Stimulated activated CD8-positive, alpha-beta memory T cell treated with anti-CD3 and anti-CD28 coated beads, Interleukin-15, amount 100 ng/mL, for 1 hour (primary cell): Measurements from ENCODE around the gene CDK8.
"Not testable (repeated sequence)": the region's sequence is repeated elsewhere in the genome, so short reads cannot be mapped to it uniquely, and the experiment has no call there.

ENCODE experiments used
- DNase-seq: peaks from one replicate; pipeline ENCODE4 v3.0.0-alpha.2; 2020; ENCODE audit warnings: low read depth

Gene CDK8

DNA sequence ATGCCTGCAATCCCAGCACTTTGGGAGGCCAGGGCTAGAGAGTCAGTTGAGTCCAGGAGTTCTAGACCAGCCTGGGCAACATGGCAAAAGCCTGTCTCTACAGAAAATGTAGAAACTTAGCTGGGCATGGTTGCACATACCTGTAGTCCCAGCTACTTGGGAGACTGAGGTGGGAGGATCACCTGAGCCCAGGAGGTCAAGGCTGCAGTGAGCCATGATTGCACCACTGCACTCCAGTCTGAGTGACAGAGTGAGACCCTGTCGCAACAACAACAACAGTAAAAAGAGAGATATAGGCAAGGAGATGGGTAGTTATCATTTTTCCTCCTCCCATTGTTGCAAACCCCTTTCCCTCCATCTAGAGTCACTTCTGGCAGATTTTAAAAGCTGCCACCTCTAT lies 62.2 kb downstream of the CDK8 start:
- not testable (repeated sequence) for DNase-seq

DNA sequence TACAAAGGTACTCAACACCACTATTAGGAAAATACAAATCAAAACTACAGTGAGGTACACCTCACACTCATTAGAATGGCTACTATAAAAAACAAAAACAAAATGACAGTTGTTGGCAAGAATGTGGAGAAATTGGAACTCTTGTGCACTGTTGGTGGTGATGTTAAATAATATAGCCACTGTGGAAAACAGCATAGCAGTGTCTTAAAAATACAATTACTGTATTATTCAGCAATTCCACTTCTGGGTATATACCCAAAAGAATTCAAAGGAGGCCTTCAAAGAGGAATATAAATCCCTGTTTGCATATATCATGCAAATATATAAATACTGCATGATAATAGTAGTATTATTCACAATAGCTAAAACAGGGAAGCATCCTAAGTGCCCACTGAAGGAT lies 66.8 kb downstream of the CDK8 start:
- no peak for DNase-seq

- no peak for DNase-seq
Observed at GRCh38 chr13:26323127-26323526, 69.2 kb downstream of the CDK8 start.

DNA sequence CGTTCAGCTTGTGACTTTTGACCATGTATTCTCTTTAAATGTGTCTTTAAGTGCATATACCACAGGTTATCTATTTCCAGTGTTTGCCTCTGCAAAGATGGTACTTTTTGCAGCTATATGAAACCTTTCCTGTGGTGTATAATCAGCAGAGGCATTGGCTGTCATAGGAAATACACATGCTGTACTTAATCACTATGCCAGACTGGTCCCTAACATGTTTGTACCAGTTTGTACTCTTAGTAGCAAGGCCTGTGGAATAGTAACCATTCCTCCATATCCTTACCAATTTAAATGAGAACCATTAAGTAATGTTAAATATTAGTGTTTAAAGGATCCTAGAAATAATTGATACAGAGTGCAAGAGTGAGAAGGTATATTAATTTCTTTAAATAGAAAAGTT lies 69.8 kb downstream of the CDK8 start:
- no peak for DNase-seq

- DNase-seq: no peak
Observed at GRCh38 chr13:26324294-26324693, 70.4 kb downstream of the CDK8 start.

DNA sequence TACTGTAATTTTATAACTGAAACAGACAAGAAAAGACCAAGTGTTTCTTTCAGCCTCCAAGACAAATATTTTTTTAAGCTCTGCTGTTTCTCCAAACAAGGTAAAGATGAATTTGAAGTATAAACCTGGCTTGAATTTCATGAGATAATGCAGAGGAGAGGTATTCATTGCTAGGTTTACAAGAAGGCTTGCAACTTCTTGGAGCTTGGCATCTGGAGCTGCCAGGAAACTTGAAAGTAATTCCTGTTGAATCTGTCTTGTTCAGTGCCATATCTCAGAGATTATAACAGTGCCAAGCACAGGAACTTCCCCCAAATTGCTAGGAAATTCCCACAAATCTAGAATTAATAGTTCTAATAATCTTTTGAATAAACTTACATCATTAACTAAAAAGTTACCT lies 70.9 kb downstream of the CDK8 start:
- no peak for DNase-seq

DNA sequence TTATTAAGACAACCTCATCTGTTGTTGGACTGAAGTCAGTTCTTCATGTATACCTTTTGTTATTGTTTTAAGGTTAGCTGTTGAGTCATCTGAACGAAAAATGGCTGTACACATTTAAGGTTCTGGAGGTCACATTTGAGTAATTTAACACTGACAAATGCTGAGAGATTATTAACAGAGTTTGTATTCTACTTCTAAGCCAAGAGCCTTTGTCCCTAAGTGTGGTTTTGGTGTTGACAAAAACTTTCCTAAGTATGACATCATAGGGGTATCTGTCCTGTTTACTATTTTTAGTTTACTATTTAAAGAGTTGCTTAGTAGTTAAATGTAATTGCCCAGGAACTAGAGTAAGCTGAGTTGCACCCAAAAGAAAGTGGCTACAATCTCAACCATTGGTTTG lies 71.9 kb downstream of the CDK8 start:
- DNase-seq: no peak

DNA sequence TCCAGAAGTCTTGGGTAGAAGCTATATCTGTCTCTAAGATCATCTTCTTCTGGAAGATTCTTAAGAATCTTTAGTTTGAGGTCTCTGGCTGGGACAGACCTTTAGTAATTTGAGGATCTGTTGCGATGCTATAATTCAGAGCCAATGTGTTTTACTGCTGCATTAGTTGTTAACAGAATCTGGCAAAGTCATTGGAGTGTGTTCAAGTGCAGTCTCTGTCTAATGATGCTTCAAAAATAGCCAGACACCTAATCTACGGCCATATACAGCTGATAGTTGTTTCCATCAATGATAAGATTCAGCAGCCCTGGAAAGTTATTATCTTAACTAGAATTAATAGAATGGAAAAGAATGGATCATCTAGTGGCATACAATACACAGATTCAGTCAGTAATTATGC lies 72.6 kb downstream of the CDK8 start:
- no peak for DNase-seq

DNA sequence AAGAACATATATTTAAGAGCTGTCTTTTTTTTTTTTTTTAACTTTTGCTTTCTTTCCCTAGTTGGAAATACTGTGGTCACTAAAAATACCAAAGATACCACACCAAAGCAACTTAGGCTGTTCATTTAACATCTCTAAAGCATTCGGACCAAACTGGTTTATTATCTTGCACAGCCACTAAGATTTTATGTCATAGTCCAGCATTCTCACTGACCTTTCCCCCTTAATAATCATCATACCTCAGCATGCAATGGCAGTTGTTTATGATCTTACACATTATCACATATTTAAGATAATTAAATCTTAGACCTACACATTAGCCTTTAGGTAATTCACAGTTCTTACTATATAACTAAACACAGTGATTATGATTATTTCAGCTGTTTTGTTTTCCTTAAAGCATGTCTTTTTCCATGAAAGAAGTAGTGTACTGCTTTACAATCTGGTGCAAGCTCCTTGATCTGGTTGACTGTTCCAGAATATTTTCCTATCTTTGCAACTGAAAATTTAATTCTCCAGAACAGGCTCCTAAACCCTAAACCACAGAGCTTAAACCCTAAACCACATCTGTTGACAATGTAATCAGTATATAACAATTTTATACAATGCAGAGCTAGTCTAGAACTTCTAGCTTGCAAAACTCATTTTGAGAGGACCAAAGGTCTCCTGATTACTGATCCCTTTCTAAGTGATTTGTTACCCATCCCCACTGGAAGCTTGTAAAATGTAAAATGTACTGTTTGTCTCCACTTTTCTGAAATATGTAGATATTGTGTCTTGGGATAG lies 74.2 kb downstream of the CDK8 start:
- no peak for DNase-seq

- DNase-seq: no peak
Observed at GRCh38 chr13:26335158-26335557, 81.2 kb downstream of the CDK8 start.

- no peak for DNase-seq
Observed at GRCh38 chr13:26340807-26341206, 86.9 kb downstream of the CDK8 start.

GRCh38 chr13:26342898-26343297 lies 89.0 kb downstream of the CDK8 start:
- DNase-seq: no peak

DNA sequence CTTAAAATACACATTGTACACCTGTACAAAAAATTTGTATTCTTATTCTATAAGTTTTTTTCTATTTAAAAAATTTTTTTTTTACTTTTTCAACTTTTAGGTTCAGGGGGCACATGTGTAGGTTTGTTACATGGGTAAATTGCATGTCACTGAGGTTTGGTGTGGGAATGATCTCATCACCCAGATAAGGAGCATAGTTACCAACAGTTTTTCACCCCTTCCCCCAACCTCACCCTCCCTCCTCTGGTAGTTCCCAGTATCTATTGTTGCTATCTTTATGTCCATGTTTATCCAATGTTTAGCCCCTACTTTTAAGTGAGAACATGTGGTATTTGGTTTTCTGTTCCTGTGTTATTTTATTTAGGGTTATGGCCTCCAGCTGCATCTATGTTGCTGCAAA lies 89.9 kb downstream of the CDK8 start:
- no peak for DNase-seq

DNA sequence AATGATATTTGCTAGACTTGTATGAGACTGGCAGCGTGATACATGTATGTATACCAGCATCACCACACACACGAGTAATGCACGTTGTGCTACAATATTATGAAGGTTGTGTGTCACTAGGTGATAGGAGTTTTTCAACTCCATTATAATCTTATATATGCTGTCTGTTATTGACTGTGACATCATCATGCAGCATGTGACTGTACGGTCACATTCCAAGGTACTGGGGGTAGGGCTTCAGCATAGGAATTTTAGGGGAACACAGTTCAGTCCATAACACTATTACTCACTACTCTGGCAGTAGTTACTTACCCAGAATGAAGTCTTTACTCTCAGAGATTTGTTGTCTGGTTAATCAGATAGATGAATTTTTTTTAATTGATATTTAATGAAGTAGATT lies 91.1 kb downstream of the CDK8 start:
- no peak for DNase-seq

GRCh38 chr13:26348966-26349365 lies 95.0 kb downstream of the CDK8 start:
- no peak for DNase-seq

GRCh38 chr13:26362261-26362660 lies 108.3 kb downstream of the CDK8 start:
- no peak for DNase-seq

DNA sequence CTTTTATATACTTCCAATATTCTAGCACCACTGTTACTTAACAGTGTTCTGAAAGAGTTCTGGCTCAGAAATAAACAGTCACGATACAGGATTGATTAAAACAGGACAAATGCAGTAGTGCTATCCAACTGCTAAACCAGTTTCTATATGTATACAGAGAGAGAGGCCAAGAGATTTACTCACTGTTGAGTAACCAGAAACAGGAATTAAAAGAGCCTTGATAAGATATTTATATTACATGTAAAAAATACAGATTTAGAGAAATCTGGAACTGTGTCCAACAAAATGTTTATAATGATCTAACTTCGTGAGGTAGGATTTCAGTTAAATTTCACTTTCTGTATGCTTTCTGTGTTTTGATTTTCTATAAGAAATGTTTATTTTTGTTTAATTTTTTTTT lies 116.6 kb downstream of the CDK8 start:
- DNase-seq: no peak

GRCh38 chr13:26372747-26373146 lies 118.8 kb downstream of the CDK8 start:
- DNase-seq: no peak

GRCh38 chr13:26376430-26376829 lies 122.5 kb downstream of the CDK8 start:
- no peak for DNase-seq

GRCh38 chr13:26377038-26377437 lies 123.1 kb downstream of the CDK8 start:
- no peak for DNase-seq

DNA sequence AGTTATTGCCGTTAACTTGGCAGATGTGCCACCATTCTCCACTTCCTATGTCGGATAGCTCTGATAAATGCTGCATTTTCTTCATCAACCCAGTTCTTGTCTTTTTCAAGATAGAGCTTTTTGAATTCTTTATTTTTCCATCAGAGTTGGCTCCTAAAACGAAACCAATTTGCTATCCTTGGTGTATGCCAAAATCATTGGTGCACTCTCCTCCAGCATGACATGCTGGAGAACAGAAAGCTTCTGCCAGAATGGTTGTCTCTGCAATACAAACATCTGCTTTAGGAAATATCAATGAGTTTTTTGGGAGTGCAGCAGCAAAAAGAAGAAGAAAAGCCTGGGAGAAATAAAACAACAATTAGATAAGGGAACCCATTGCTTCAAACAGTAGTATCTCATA lies 124.2 kb downstream of the CDK8 start:
- no peak for DNase-seq

DNA sequence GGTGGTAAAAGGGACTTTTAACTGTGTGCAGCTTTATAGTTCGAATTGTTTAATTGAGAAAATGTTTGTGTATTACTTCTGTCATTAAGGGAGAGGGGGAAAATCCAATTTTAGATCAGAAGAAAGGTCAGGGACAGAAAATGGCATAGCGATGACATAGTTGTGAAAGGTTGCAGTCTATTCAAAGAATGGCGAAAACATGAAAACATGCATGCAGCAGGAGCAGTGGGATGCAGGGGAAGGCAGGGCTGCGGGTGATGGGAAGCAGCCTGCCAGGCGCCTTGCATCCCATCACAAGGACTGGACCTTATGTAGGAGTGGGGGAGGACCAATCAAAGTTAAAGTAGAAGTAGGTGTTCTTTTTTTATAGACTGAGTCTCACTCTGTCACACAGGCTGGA lies 125.9 kb downstream of the CDK8 start:
- DNase-seq: no peak

DNA sequence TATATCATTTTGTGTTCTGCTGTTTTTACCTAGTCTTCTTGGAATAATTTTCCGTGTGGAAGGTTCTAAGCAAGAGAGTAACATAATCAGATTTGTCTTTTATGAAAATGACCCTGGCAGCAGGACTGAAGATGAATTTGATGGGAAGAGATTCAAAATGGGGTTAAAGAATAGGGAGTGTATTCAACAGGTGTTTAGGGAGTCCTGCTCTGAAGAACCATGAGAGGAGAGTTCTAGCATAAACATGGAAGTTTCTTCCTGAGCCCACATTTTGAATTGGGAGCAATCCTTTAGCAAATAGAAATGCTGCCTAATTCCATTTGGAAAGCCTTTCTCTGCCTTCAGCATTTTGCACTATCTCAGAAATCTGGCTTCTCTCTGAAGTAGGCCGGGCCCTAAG lies 127.0 kb downstream of the CDK8 start:
- DNase-seq: no peak

DNA sequence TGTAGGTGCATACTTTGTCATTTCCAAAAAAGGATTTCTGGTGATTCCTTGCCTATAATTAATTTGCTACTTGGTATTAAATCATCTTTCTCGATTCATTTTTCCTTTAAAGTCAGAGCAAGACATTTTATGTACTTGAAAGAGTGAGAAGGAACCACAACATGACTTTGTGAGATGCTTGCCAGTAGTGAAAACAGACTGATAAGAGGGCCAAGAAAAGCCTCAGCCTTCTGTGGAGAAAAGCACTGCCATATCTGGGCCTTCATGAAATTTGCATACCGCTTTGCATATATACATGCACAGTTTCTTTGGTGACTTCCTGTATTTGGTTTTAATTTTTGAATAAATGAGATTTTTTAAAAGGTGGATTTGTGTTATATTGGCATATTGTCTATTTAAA lies 128.4 kb downstream of the CDK8 start:
- DNase-seq: no peak

DNA sequence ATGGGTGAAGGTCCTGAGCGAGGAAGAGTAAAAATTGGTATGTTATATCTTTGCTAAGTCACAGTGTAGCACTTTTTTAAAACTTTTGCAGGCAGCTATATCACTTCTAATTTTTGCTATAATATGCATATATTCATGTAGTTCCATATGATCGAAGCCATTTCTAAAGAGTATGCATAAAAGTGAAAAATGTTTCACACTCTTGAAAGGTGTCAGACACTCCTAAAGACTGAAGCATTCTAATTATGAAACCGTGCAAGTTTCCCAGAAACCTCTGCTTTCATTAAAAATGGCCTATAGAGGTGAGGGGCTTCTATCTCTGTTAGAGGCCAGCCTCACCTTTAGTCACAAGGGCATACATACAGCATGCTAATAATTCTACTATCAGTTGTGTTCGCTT lies 128.9 kb downstream of the CDK8 start:
- DNase-seq: no peak
